PC-9 (cell line): Measurements from ENCODE around the gene KIZ. TPM values are rescaled to one million over a fixed set of nuclear protein-coding genes. Genes with fewer than 3 reads are reported as not detected.

Source experiments
- BruUV-seq: library from RNA; stranded (reverse); fragments of 400-500 nt; replicated peaks from 2 replicates; lab custom pipeline; 2021; lab: Mats Ljungman, UMichigan
- CTCF ChIA-PET: fragments of 300-600 bp; sonication (Branson Sonifier 250); formaldehyde crosslinking; loops from one replicate; lab custom pipeline; 2022; ENCODE audit warnings: antibody characterized with exemption; lab: Charles Lee
- POLR2A ChIA-PET: fragments of 300-600 bp; sonication (Branson Sonifier 250); formaldehyde crosslinking; loops from one replicate; lab custom pipeline; 2022; ENCODE audit warnings: antibody characterized with exemption; ENCODE audit not compliant: unreplicated experiment; lab: Charles Lee
- DNase-seq, 2 experiments: peaks; one replicate each; pipeline versions ENCODE4 v3.0.0 to v3.0.0-alpha.2; 2015 to 2022; ENCODE audit warnings: mixed read lengths in 1 of 2
- H2AFZ ChIP-seq: fragments of 200-600 bp; sonication (generic); 2 replicates; pipeline ENCODE4 v1.8.1; 2017; ENCODE audit warnings: antibody characterized with exemption
- H3F3A ChIP-seq: fragments of 200-600 bp; sonication (generic); 2 replicates; pipeline ENCODE4 v1.8.1; 2017; ENCODE audit warnings: antibody characterized with exemption, mild to moderate bottlenecking, low read depth; ENCODE audit not compliant: insufficient read depth
- H3K27ac ChIP-seq: fragments of 200-600 bp; sonication (generic); 2 replicates; pipeline ENCODE4 v1.6.1; 2016; ENCODE audit warnings: mixed run types
- H3K27me3 ChIP-seq: fragments of 200-600 bp; sonication (generic); 2 replicates; pipeline ENCODE4 v1.6.1; 2016; ENCODE audit warnings: low read depth, mixed run types; ENCODE audit not compliant: insufficient read depth
- H3K36me3 ChIP-seq: fragments of 200-600 bp; sonication (generic); 2 replicates; pipeline ENCODE4 v1.6.1; 2016; ENCODE audit warnings: low read depth, mixed run types
- H3K4me1 ChIP-seq: fragments of 200-600 bp; sonication (generic); replicated peaks from 2 replicates; pipeline ENCODE4 v1.6.1; 2016; ENCODE audit warnings: mixed run types; ENCODE audit not compliant: insufficient read depth
- H3K4me2 ChIP-seq: fragments of 200-600 bp; sonication (generic); 2 replicates; pipeline ENCODE4 v1.6.1; 2017; ENCODE audit warnings: mixed run types
- H3K4me3 ChIP-seq: fragments of 200-600 bp; sonication (generic); 2 replicates; pipeline ENCODE4 v1.6.1; 2016; ENCODE audit warnings: mixed run types
- H3K79me2 ChIP-seq: fragments of 200-600 bp; sonication (generic); 2 replicates; pipeline ENCODE4 v1.6.1; 2017; ENCODE audit warnings: low read depth, mixed run types
- H3K9me2 ChIP-seq: fragments of 200-600 bp; sonication (generic); 2 replicates; pipeline ENCODE4 v1.8.1; 2017; ENCODE audit warnings: mild to moderate bottlenecking; ENCODE audit not compliant: insufficient read depth
- H3K9me3 ChIP-seq: fragments of 200-600 bp; sonication (generic); 2 replicates; pipeline ENCODE4 v1.8.1; 2016; ENCODE audit warnings: low read depth; ENCODE audit not compliant: insufficient read depth
- H4K20me1 ChIP-seq: fragments of 200-600 bp; sonication (generic); 2 replicates; pipeline ENCODE4 v1.8.1; 2017; ENCODE audit not compliant: insufficient read depth
- EZH2 ChIP-seq: fragments of 200-600 bp; sonication (generic); IDR thresholded peaks from 2 replicates; pipeline ENCODE4 v1.8.0; 2017; ENCODE audit warnings: antibody characterized with exemption, low read depth
- intact Hi-C: fragments of 100-400 bp; cut with micrococcal nuclease; formaldehyde crosslinking; loops from one replicate; pipeline ENCODE4 v1.10.0; 2022; ENCODE audit not compliant: unreplicated experiment
- total RNA-seq: library from RNA; stranded (reverse); gene quantifications from 2 replicates; pipeline ENCODE4 v1.2.3, GENCODE V29; 2021
- TF ChIP-seq, protein P1 (sequence below): fragments of 200-600 bp; sonication (generic); conservative IDR thresholded peaks from 2 replicates; pipeline ENCODE4 v1.6.1; 2017; ENCODE audit warnings: mixed run types, antibody characterized with exemption, mild to moderate bottlenecking, moderate library complexity

KIZ gene
- total RNA-seq, 1 experiment from 2014 or later: 21.5 TPM

- Histone ChIP-seq H3F3A (no peaks in the 10 kb centered on the region), H3K27me3 (no peaks in the 10 kb centered on the region), H3K4me2 (no peak overlapping the region), H3K36me3 (no peaks in the 10 kb centered on the region), H3K4me3 (no peak overlapping the region), H4K20me1 (no peaks in the 10 kb centered on the region; the same call in 1 of the 2 replicates), H3K9me2 (no peaks in the 10 kb centered on the region), H2AFZ (no peak overlapping the region), H3K79me2 (no peaks in the 10 kb centered on the region), H3K4me1 (no peaks in the 10 kb centered on the region), H3K27ac (no peak overlapping the region), H3K9me3 (no peaks in the 10 kb centered on the region)
- TF ChIP-seq, protein P1, sequence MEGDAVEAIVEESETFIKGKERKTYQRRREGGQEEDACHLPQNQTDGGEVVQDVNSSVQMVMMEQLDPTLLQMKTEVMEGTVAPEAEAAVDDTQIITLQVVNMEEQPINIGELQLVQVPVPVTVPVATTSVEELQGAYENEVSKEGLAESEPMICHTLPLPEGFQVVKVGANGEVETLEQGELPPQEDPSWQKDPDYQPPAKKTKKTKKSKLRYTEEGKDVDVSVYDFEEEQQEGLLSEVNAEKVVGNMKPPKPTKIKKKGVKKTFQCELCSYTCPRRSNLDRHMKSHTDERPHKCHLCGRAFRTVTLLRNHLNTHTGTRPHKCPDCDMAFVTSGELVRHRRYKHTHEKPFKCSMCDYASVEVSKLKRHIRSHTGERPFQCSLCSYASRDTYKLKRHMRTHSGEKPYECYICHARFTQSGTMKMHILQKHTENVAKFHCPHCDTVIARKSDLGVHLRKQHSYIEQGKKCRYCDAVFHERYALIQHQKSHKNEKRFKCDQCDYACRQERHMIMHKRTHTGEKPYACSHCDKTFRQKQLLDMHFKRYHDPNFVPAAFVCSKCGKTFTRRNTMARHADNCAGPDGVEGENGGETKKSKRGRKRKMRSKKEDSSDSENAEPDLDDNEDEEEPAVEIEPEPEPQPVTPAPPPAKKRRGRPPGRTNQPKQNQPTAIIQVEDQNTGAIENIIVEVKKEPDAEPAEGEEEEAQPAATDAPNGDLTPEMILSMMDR: no peak
- TF ChIP-seq EZH2: no peak
- CTCF ChIA-PET: no interaction called here
- POLR2A ChIA-PET: interaction anchor here (0.6 kb wide), 1 partner anchor 48 kb away, joined by 3 read pairs; no protein-coding TSS in a partner anchor
- BruUV-seq: no TSS peak
- DNase-seq: no peak
- intact Hi-C loops: no loop called here
Measured at GRCh38 chr20:21149344-21149743, 23.5 kb downstream of the KIZ start.

GRCh38 chr20:21151791-21152190, 25.9 kb downstream of the KIZ start:
- ChIA-PET POLR2A (no interaction called here), CTCF (no interaction called here)
- no peak for DNase-seq
- H3K36me3 ChIP-seq: no peaks in the 10 kb centered on the region
- no peak overlapping the region for H3K4me2 ChIP-seq
- intact Hi-C loops: no loop called here
- no peaks in the 10 kb centered on the region for H3F3A ChIP-seq
- H2AFZ ChIP-seq: no peak overlapping the region
- H3K79me2 ChIP-seq: no peaks in the 10 kb centered on the region
- no TSS peak for BruUV-seq
- no peaks in the 10 kb centered on the region for H3K9me2 ChIP-seq
- no peak overlapping the region for H3K4me3 ChIP-seq
- no peaks in the 10 kb centered on the region for H3K27me3 ChIP-seq
- no peak overlapping the region for H3K27ac ChIP-seq
- H4K20me1 ChIP-seq: no peaks in the 10 kb centered on the region; the same call in 1 of the 2 replicates
- 0 out of 2 replicates have a peak, but pooled peaks cover 5% of the 10 kb centered on the region for H3K9me3 ChIP-seq
- no peaks in the 10 kb centered on the region; the same call in 1 of the 2 replicates for H3K4me1 ChIP-seq
- TF ChIP-seq, protein P1: no peak
- TF ChIP-seq EZH2: no peak

DNA sequence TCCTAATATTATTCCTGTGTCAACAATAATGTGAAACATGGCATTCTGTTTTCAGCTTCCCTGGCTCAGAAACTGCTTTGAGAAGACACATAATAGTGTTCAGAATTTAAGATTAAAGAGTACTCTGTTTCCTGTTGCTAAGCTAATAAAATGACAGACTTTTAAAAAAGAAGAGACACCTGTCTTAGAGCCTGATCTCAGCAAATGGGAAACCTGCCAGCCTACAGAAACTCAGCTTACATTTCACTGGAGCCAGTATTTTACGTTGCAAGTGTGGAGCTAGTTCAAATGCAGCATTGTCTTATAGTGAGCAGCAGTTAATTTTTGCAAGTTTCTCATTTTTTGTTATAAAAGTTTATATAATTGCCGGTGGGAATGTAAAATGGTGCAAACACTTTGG, 28.8 kb downstream of the KIZ start:
- intact Hi-C loops: no loop called here
- Histone ChIP-seq H2AFZ (no peak overlapping the region), H3K27me3 (no peaks in the 10 kb centered on the region), H3F3A (no peaks in the 10 kb centered on the region), H3K4me1 (no peaks in the 10 kb centered on the region; the same call in 1 of the 2 replicates), H3K79me2 (no peaks in the 10 kb centered on the region), H3K4me2 (no peak overlapping the region), H3K36me3 (no peaks in the 10 kb centered on the region), H3K4me3 (no peak overlapping the region), H3K27ac (no peak overlapping the region), H4K20me1 (no peaks in the 10 kb centered on the region; the same call in 1 of the 2 replicates), H3K9me3 (0 out of 2 replicates have a peak, but pooled peaks cover 5% of the 10 kb centered on the region), H3K9me2 (no peaks in the 10 kb centered on the region)
- ChIA-PET POLR2A (no interaction called here), CTCF (no interaction called here)
- DNase-seq: no peak
- no peak for TF ChIP-seq EZH2
- TF ChIP-seq, protein P1: no peak
- BruUV-seq: no TSS peak
